PC-3 (cell line): ENCODE measurements around the gene MPST. TPM values are rescaled to one million over a fixed set of nuclear protein-coding genes. Genes with fewer than 3 reads are reported as not detected.

Experiments
- ATAC-seq: fragments of 200-7000 bp; cut with Tn5 transposase; 2 replicates; pipeline ENCODE4 v1.9.1; 2020; ENCODE audit warnings: mild to moderate bottlenecking, moderate library complexity
- BruUV-seq: library from RNA; stranded (reverse); fragments of 400-500 nt; replicated peaks from 2 replicates; lab custom pipeline; 2021; lab: Mats Ljungman, UMichigan
- CTCF ChIA-PET: fragments of 300-600 bp; sonication (Branson Sonifier 250); formaldehyde crosslinking; loops from one replicate; lab custom pipeline; 2022; ENCODE audit warnings: antibody characterized with exemption; lab: Charles Lee
- POLR2A ChIA-PET: fragments of 300-600 bp; sonication (Branson Sonifier 250); formaldehyde crosslinking; loops from one replicate; lab custom pipeline; 2022; ENCODE audit warnings: antibody characterized with exemption; ENCODE audit not compliant: unreplicated experiment; lab: Charles Lee
- DNase-seq: peaks from one replicate; pipeline ENCODE4 v3.0.0-alpha.2; 2015
- H2AFZ ChIP-seq: fragments of 300-600 bp; sonication (generic); 2 replicates; pipeline ENCODE4 v1.6.0; 2016; ENCODE audit warnings: antibody characterized with exemption, low read length
- H3F3A ChIP-seq: fragments of 300-600 bp; sonication (generic); one replicate; pipeline ENCODE4 v1.6.0; 2017; ENCODE audit warnings: antibody characterized with exemption, low read length, control low read depth, mild to moderate bottlenecking; ENCODE audit not compliant: unreplicated experiment
- H3K27ac ChIP-seq: fragments of 300-600 bp; sonication (generic); 2 replicates; pipeline ENCODE4 v1.5.1; 2016; ENCODE audit warnings: mild to moderate bottlenecking, low read length
- H3K27me3 ChIP-seq: fragments of 300-600 bp; sonication (generic); 2 replicates; pipeline ENCODE4 v1.6.1; 2016; ENCODE audit warnings: low read length, mixed read lengths
- H3K36me3 ChIP-seq: fragments of 300-600 bp; sonication (generic); 2 replicates; pipeline ENCODE4 v1.6.1; 2016; ENCODE audit warnings: low read depth, mixed run types, low read length, mixed read lengths
- H3K4me1 ChIP-seq: fragments of 300-600 bp; sonication (generic); 2 replicates; pipeline ENCODE4 v1.5.1; 2016; ENCODE audit warnings: low read length; ENCODE audit not compliant: insufficient read depth
- H3K4me2 ChIP-seq: fragments of 300-600 bp; sonication (generic); 2 replicates; pipeline ENCODE4 v1.6.0; 2016; ENCODE audit warnings: low read length
- H3K4me3 ChIP-seq: fragments of 300-600 bp; sonication (generic); 2 replicates; pipeline ENCODE4 v1.5.1; 2016; ENCODE audit warnings: mild to moderate bottlenecking, low read length, mixed read lengths
- H3K79me2 ChIP-seq: fragments of 300-600 bp; sonication (generic); 2 replicates; pipeline ENCODE4 v1.6.1; 2017; ENCODE audit warnings: low read length, mixed read lengths
- H3K9ac ChIP-seq: fragments of 300-600 bp; sonication (generic); 2 replicates; pipeline ENCODE4 v1.6.0; 2016; ENCODE audit warnings: mild to moderate bottlenecking, low read length
- H3K9me2 ChIP-seq: fragments of 300-600 bp; sonication (generic); replicated peaks from 2 replicates; pipeline ENCODE4 v1.6.1; 2016; ENCODE audit warnings: mixed run types, low read length, mixed read lengths
- H3K9me3 ChIP-seq: fragments of 300-600 bp; sonication (generic); 2 replicates; pipeline ENCODE4 v1.6.1; 2016; ENCODE audit warnings: low read length, mixed read lengths
- H4K20me1 ChIP-seq: fragments of 300-600 bp; sonication (generic); 2 replicates; pipeline ENCODE4 v1.6.1; 2016; ENCODE audit warnings: low read length, mixed read lengths
- EZH2 ChIP-seq: fragments of 300-600 bp; sonication (generic); IDR thresholded peaks from one replicate; pipeline ENCODE4 v1.6.1; 2017; ENCODE audit warnings: antibody characterized with exemption, mild to moderate bottlenecking, low read length; ENCODE audit not compliant: unreplicated experiment
- EZH2phosphoT487 ChIP-seq: fragments of 300-600 bp; sonication (generic); IDR thresholded peaks from 2 replicates; pipeline ENCODE4 v1.6.1; 2018; ENCODE audit warnings: mild to moderate bottlenecking, antibody characterized with exemption, low read length, borderline replicate concordance
- intact Hi-C: fragments of 100-400 bp; cut with micrococcal nuclease; formaldehyde crosslinking; loops from 2 replicates; pipeline ENCODE4 v1.9.0; 2023
- total RNA-seq: library from RNA; depleted of rRNA; stranded (reverse); fragments of >200 nt; gene quantifications from 2 replicates; pipeline ENCODE4 v1.2.3, GENCODE V29; 2014
- TF ChIP-seq, protein P1 (sequence below): fragments of 300-600 bp; sonication (generic); conservative IDR thresholded peaks from 2 replicates; pipeline ENCODE4 v1.5.1; 2017; ENCODE audit warnings: antibody characterized with exemption, low read depth, mild to moderate bottlenecking, low read length

The MPST gene
- total RNA-seq, 1 experiment from 2014 or later: 97.0 TPM

DNA sequence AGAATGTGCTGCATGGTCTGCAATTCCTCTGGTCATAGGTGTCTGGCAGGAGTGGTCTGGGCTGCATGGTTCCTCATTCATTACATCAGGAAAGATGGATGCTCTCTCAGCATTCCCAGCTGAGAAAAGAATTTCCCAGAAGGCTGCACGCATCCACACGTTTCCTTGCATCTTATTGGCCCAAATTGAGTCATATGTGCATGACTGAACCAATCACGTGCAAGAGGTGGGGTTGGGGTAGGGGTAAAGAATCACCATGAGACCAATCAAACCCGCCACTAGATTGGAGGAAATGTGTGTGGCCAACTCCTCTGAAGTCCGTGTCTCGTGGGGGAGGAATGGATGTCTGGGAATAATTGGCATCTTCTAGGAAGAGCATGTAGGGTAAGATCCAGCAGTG, 29.1 kb upstream of the MPST start:
- no TSS peak for BruUV-seq

DNA sequence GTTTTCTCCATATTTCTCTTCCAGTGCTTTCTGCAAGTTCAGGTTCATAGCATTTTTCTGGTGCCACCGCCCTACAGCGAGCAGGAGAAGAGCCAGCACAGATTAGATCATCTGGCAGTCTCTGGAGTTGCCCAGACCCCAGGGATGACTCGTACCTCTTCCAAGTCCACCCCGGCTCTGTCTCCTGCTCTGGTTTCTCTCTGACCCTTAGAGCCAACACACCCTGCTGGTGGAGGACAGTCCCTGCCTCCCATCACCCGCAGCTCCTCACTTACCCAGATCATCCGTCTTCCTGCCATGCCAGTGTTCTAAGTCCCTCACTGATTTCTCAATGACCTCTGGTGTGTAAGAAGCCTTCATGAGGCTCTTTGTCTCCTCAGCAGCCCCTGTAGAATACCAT, 28.3 kb upstream of the MPST start:
- H3K9me3 ChIP-seq: no peaks in the 10 kb centered on the region
- H3K4me3 ChIP-seq: no peak overlapping the region
- no peaks in the 10 kb centered on the region; the same call in 1 of the 2 replicates for H3K36me3 ChIP-seq
- no peaks in the 10 kb centered on the region for H3K4me1 ChIP-seq
- intact Hi-C loops: no loop called here
- ChIA-PET POLR2A (no interaction called here), CTCF (no interaction called here)
- H3K79me2 ChIP-seq: no peaks in the 10 kb centered on the region
- ATAC-seq (no peak), DNase-seq (no peak)
- H3K27me3 ChIP-seq: peaks cover 32% of the 10 kb centered on the region
- no TSS peak for BruUV-seq
- no peak overlapping the region for H3K9ac ChIP-seq
- no peaks in the 10 kb centered on the region for H3F3A ChIP-seq
- no peaks in the 10 kb centered on the region for H4K20me1 ChIP-seq
- H3K4me2 ChIP-seq: no peak overlapping the region
- no peak overlapping the region for H3K27ac ChIP-seq
- H3K9me2 ChIP-seq: no peaks in the 10 kb centered on the region
- no peak for TF ChIP-seq EZH2phosphoT487
- no peak for TF ChIP-seq EZH2
- TF ChIP-seq, protein P1, sequence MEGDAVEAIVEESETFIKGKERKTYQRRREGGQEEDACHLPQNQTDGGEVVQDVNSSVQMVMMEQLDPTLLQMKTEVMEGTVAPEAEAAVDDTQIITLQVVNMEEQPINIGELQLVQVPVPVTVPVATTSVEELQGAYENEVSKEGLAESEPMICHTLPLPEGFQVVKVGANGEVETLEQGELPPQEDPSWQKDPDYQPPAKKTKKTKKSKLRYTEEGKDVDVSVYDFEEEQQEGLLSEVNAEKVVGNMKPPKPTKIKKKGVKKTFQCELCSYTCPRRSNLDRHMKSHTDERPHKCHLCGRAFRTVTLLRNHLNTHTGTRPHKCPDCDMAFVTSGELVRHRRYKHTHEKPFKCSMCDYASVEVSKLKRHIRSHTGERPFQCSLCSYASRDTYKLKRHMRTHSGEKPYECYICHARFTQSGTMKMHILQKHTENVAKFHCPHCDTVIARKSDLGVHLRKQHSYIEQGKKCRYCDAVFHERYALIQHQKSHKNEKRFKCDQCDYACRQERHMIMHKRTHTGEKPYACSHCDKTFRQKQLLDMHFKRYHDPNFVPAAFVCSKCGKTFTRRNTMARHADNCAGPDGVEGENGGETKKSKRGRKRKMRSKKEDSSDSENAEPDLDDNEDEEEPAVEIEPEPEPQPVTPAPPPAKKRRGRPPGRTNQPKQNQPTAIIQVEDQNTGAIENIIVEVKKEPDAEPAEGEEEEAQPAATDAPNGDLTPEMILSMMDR: no peak
- no peak overlapping the region for H2AFZ ChIP-seq

More for the DNA sequence above, 29.1 kb upstream of the MPST start:
- no peak overlapping the region for H3K4me3 ChIP-seq
- intact Hi-C loops: no loop called here
- no peak overlapping the region for H3K27ac ChIP-seq
- POLR2A ChIA-PET: no interaction called here
- ATAC-seq (no peak), DNase-seq (no peak)
- no peaks in the 10 kb centered on the region for H3F3A ChIP-seq
- CTCF ChIA-PET: no interaction called here
- no peaks in the 10 kb centered on the region for H4K20me1 ChIP-seq
- H3K9me2 ChIP-seq: no peaks in the 10 kb centered on the region
- H3K4me2 ChIP-seq: no peak overlapping the region
- H3K27me3 ChIP-seq: peaks cover 32% of the 10 kb centered on the region
- H3K36me3 ChIP-seq: no peaks in the 10 kb centered on the region; the same call in 1 of the 2 replicates
- H3K79me2 ChIP-seq: no peaks in the 10 kb centered on the region
- H2AFZ ChIP-seq: no peak overlapping the region
- TF ChIP-seq, protein P1: no peak
- no peak for TF ChIP-seq EZH2phosphoT487
- TF ChIP-seq EZH2: no peak
- no peak overlapping the region for H3K9ac ChIP-seq
- H3K4me1 ChIP-seq: no peaks in the 10 kb centered on the region
- H3K9me3 ChIP-seq: no peaks in the 10 kb centered on the region

DNA sequence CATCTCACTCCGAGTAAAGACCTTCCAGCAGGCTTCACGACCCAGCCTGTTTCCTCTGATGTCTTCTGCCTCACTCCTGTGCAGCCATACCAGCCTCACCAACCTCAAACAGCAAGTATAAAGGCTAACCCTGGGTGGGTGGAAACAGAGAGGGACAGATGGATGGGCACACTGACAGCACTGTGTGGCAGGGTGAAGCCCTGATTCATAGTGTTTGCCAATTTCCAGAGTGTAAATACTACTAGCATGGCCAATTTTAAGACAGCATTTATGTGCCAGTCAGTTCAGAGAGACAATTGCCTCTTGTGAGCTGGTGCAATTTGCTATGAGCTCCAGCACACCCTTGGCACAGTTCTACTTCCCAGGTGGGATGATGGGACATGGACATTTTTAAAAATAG, 21.8 kb upstream of the MPST start:
- DNase-seq (no peak), ATAC-seq (no peak)
- ChIA-PET POLR2A (no interaction called here), CTCF (no interaction called here)
- Histone ChIP-seq H3K9ac (no peak overlapping the region), H3K27ac (no peak overlapping the region), H3K4me3 (no peak overlapping the region), H3F3A (no peaks in the 10 kb centered on the region), H3K9me3 (no peaks in the 10 kb centered on the region), H3K9me2 (no peaks in the 10 kb centered on the region), H2AFZ (no peak overlapping the region), H3K27me3 (peaks cover 6% of the 10 kb centered on the region), H4K20me1 (no peaks in the 10 kb centered on the region), H3K79me2 (no peaks in the 10 kb centered on the region), H3K4me1 (no peaks in the 10 kb centered on the region), H3K36me3 (no peaks in the 10 kb centered on the region), H3K4me2 (no peak overlapping the region)
- no peak for TF ChIP-seq EZH2
- TF ChIP-seq EZH2phosphoT487: no peak
- TF ChIP-seq, protein P1: no peak
- intact Hi-C loops: no loop called here
- BruUV-seq: no TSS peak
